Thyroid gland (tissue), 4 donors: Measurements from ENCODE around the gene LMX1B.

Experiments
- POLR2A ChIP-seq, 2 donors: fragments of 450-650 bp; IDR thresholded peaks; one replicate each; pipeline ENCODE4 v1.6.1; 2017; ENCODE audit warnings: antibody characterized with exemption in 2 of 2, mild to moderate bottlenecking in 2 of 2, moderate library complexity in 1 of 2
- TF ChIP-seq, protein P1 (sequence below), 6 experiments: fragments of 200-600 bp in 3 of 6; fragments of 450-650 bp in 3 of 6; sonication (generic) in 3 of 6; IDR thresholded peaks; one replicate each; pipeline ENCODE4 v1.5.1; 2016 to 2019; ENCODE audit warnings: antibody characterized with exemption in 6 of 6, mild to moderate bottlenecking in 2 of 6, inconsistent platforms in 1 of 6, moderate library complexity in 1 of 6

DNA sequence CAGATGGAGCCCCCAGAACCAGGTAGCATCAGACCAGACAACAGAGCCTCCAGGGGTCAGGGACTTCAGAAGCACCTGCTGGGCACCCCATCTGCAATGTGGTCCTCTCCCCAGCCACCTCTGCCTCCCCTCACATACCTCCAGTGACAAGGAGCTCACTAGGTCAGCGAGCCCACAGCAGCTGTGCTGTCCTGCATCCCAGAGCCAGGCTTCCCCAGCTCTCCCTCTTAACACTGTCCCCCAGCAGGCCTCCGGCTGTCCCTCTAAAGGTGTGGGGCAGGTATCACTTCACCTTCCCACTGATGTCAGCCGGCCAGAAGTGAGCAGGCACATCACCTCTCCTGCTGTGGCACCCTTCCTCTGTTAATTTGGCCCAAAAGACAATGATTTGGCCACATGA, 83.6 kb downstream of the LMX1B start:
- TF ChIP-seq, protein P1, sequence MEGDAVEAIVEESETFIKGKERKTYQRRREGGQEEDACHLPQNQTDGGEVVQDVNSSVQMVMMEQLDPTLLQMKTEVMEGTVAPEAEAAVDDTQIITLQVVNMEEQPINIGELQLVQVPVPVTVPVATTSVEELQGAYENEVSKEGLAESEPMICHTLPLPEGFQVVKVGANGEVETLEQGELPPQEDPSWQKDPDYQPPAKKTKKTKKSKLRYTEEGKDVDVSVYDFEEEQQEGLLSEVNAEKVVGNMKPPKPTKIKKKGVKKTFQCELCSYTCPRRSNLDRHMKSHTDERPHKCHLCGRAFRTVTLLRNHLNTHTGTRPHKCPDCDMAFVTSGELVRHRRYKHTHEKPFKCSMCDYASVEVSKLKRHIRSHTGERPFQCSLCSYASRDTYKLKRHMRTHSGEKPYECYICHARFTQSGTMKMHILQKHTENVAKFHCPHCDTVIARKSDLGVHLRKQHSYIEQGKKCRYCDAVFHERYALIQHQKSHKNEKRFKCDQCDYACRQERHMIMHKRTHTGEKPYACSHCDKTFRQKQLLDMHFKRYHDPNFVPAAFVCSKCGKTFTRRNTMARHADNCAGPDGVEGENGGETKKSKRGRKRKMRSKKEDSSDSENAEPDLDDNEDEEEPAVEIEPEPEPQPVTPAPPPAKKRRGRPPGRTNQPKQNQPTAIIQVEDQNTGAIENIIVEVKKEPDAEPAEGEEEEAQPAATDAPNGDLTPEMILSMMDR (IDR thresholded peaks at IDR 0.05): no peak
- TF ChIP-seq POLR2A (IDR thresholded peaks at IDR 0.05): no peak
